ENCODE measurements around the gene ZC3HAV1L.
"Not testable (repeated sequence)": the region's sequence is repeated elsewhere in the genome, so short reads cannot be mapped to it uniquely, and the experiment has no call there.

Gene ZC3HAV1L

DNA sequence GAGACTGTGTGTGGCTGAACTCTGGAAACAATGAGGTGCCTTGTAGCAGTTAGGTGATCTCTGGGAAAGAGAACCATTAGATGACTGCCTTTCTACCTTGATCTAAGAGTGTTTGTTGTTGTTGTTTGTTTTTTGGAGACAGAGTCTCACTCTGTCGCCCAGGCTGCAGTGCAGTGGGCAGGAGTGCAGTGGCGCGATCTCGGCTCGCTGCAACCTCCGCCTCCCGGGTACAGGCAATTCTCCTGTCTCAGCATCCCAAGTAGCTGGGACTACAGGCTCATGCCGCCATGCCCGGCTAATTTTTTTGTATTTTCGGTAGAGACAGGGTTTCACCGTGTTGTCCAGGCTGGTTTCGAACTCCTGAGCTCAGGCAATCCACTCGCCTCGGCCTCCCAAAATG lies 18.8 kb upstream of the ZC3HAV1L start:
- not testable (repeated sequence) for H3K4me3 ChIP-seq (ENCODE audit: low read depth, low read length)

DNA sequence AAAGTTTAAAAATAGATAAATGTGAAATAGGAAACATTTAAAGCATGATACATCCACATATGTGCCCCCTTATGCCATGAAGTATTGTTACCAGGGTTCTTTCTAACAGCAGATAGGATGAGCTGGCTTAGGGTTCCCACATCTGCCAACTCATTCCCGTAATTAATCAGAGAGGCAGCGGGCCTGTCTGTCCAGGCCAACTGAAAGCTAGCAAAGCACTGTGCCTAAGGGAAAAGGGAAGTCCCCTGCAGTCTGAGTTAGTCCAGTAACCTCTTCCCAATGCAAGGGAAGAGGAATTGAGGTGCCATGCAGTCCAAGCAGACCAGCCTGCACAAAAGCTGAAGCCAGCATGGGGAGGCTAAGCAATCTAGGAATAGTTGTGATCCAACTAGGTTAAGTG lies 18.3 kb upstream of the ZC3HAV1L start:
- H3K4me3 ChIP-seq (ENCODE audit: low read depth, low read length) = no peak overlapping the region

DNA sequence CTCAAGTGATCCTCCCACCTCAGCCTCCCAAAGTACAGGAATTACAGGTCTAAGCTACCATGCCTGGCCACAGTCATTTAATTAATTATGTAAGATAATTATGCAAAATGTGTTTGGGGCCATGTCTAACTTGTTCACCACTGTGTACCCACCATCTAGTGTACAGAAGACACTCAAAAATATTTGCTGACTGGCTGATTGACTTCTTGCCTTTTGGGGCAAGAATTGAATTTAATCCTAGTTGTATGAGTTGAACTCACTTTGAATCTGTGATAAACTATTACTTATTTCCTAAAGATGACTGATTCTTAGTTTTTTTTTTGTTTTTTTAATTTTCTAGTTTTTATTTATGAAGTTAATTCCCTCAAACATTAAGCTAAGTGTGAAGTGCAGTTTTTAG lies 15.8 kb upstream of the ZC3HAV1L start:
- no peak overlapping the region for H3K4me3 ChIP-seq (ENCODE audit: low read depth, low read length)

DNA sequence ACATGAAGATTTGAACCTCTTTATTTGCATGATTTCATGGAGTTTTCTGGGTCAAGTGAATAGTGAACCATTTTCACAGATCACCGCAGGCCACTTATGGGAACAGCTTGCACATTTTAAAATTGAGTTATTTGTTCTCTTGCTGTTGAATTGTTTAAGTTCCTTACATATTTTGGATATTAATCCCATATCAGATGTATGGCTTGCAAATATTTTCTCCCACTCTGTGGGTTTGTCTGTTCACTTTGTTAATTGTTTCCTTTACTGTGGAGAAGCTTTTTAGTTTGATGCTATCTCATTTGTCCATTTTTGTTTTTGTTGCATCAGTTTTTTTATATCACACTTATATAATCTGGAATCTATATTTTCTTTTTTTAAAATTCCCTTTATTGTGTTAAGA lies 14.1 kb upstream of the ZC3HAV1L start:
- no peak overlapping the region for H3K4me3 ChIP-seq (ENCODE audit: low read depth, low read length)

DNA sequence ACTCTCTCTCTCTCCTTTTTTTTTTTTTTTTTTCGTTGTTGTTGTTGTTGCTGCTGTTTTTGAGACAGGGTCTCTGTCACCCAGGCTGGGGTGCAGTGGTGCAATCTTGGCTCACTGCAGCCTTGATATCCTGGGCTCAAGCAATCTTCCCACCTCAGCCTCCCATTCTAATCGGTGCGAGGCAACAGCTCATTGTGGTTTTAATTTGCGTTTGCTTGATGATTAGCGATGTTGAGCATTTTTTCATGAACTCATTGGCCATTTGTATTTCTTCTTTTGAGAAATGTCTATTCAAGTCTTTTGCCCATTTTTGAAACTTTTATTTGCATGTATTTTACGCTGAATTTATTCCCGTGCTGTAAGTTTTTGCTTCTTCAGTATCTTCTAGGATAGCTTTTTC lies 13.3 kb upstream of the ZC3HAV1L start:
- H3K4me3 ChIP-seq (ENCODE audit: low read depth, low read length) = no peak overlapping the region

DNA sequence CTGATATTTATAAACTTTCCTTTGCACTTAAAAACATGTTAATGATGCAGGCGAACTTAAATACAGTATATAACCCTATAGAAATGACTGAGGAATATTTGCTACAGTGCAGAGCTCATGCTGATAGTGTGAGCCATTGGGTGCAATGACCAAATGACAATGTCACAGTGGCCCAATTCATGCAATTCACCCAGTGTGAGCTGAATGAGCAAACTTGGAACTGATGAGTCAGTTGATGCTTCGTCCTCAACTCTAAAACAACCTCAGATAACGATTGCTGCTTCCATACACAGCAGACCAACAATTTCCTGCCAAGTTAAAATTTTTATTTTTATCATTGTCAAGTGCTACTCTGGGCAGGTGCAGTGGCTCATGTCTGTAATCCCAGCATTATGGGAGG lies 12.1 kb upstream of the ZC3HAV1L start:
- H3K4me3 ChIP-seq (ENCODE audit: low read depth, low read length) = no peak overlapping the region

DNA sequence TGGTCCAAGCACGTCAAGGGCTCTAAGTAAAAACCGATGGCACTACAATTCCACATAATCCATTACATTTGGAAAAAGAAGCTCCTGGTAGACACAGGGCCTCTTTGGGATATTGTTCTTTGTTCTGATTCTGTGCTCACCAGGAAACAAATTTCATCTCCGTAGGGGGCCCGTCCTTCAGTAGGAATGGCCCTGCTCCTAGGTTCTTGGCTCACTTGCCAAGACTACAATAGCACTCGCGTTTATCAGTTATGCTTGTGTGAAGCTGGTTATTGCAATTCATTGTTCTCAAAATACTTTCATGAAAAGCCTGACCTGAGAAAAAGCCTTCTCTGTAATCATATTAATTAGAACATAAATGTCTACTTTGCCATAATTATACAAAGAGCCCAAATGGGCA lies 10.3 kb upstream of the ZC3HAV1L start:
- H3K4me3 ChIP-seq (ENCODE audit: low read depth, low read length) = no peak overlapping the region

DNA sequence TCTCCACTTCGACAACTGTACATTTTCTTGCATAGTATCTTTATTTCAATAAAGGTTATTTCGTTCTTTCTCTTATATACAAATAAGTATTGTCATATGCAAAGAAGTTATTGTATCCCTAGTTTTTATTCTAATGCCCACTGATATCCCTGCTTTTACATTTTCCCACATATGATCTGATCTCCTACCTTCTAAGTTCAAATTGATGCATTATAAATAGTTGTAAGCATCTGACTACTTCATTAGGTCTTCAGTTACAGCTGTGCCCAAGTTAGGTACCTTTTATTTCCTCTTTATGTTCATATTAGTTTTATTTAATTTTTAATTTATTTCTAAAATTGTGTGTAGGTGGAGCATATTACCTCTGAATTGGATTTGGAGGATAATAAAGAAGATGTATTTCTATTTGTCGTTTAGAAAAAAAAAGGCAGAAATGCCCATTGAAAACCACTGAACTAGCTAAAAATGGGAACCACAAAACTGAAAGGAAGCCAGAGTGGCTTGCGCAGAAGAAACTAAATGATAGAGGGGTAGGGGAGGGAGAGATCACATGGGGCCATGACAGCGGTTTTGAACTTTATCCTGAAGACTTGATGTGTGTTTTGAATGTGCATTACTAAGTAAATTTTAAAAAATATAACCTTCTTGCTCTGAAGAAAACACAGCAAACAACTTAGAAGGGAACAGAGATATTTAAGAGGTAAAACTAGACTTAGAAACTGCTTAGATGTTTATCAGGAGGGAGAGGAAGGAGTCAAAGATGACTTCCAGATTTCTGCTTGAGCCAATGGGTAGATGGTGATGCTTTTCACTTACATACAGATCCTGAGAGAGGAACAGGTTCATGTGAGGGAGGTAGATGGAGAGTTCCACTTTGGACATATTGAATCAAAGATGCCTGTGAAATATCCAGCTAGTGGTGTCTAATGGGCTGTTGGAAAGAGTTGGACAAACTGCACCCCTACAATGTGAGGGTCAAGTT lies 9.3 kb upstream of the ZC3HAV1L start:
- no peak overlapping the region for H3K4me3 ChIP-seq (ENCODE audit: low read depth, low read length)

DNA sequence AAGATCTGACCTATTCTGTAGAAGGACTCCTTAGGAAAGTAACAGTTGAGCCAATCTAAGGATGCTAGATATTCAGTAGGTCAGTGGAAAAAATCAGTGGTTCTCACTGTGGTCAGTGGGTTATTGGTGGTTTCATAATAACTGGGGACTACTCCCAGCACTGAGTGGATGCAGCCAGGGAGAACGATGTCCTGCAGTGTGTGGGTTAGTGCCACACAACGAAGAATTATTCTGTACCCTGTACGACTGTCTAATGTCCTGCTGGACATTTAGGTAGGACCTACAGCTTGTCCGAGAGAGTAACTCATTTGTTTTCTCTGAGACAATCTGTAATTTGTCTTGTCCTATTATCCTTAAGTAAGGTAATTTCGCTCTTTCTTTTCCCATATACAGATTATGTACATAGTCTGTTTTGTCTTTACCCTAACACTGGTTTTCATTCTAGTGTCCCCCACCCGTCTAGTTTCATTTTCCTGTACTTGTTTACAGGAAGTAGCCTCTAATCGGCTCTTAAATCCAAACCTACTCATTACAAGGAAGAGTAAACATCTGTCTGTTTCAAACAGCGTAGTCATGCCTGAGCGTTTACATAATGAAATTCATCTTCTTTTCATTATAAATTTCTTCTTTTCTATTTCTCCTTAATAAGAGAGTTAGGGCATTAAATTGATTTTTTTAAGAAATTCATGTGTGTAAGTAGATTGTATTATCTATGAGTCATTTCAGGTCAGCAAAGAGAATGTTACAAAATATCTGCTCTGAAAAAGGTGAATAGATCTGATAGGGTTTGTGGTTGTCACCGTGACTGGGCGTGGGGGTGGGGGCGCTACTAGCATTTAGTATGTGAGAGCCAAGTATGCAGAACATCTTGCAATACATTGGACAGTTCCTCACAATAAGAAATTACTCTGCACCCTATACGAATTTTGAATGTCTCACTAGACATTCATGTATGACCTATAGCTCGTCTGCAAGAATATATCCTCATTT lies 8.3 kb upstream of the ZC3HAV1L start:
- no peak overlapping the region for H3K4me3 ChIP-seq (ENCODE audit: low read depth, low read length)

DNA sequence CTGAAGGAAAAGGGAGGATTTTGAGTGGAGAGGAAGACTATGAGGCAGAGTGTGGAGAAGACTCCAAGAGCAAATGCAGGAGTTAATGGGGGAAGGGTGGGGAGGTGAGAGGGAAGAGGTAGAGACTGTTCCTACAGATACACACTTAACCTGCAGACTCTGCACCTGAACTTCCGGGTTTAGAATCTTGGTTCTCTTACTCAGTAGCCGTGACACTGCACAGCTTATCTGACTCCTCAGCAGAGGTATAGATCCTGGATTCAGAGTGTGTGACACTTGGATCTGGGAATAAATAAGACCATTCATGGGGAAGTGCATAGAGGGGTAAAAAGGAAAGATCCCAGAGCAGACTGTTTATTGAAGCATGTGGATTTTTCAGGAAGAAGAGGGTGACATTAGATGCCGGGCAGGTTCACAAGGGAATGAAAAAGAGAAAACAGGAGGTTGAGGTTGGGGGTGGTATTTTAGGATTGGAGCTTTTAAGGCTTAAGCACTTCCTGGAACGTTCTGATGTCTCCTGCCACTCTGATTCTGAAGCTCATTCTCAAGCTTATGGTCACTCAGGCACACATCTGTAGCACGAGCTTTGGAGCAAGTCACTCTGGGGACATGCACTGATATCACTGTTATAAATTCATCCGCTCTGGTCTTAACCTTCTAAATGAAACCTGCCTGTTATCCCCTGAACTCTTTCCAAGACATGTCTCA lies 5.7 kb upstream of the ZC3HAV1L start:
- no peak overlapping the region for H3K4me3 ChIP-seq (ENCODE audit: low read depth, low read length)

DNA sequence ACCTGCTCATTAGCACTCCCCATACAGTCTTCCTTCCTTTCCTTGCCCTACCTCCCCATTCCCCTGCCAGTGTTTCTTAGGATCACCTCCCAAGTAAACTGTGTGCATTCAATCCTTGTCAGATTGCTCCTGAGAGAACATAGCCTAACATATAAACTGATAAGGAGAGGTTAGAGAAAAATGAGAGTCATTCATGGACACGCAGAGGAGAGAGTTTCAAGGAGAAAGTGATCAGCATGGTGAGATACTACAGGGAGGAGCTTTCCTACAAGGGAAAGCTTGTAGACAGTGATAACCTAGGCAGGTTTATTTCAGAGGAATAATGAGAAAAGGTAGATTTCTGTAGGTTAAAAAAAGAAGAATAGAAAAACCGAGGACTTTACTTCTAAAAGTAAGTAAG lies 2.8 kb upstream of the ZC3HAV1L start:
- H3K4me3 ChIP-seq (ENCODE audit: low read depth, low read length) = no peak overlapping the region

DNA sequence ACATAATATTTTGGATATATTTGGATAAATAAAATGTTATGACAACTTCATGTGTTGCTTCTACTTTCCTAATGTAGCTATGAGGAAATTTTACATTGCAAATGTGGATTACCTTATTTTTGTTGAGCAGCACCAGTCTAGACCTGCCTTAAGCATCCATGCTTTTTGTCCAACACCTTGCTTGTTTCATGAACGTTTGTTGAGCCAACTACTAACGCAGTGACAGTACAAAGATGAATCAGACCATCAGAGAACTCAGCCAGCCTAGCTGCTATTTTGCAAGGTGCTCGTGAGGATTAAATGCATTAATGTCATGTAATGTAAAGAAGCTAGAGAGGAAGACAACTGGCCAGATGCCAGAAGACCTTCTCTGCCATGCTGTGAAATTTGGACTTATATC lies 1.1 kb upstream of the ZC3HAV1L start:
- no peak overlapping the region for H3K4me3 ChIP-seq (ENCODE audit: low read depth, low read length)

DNA sequence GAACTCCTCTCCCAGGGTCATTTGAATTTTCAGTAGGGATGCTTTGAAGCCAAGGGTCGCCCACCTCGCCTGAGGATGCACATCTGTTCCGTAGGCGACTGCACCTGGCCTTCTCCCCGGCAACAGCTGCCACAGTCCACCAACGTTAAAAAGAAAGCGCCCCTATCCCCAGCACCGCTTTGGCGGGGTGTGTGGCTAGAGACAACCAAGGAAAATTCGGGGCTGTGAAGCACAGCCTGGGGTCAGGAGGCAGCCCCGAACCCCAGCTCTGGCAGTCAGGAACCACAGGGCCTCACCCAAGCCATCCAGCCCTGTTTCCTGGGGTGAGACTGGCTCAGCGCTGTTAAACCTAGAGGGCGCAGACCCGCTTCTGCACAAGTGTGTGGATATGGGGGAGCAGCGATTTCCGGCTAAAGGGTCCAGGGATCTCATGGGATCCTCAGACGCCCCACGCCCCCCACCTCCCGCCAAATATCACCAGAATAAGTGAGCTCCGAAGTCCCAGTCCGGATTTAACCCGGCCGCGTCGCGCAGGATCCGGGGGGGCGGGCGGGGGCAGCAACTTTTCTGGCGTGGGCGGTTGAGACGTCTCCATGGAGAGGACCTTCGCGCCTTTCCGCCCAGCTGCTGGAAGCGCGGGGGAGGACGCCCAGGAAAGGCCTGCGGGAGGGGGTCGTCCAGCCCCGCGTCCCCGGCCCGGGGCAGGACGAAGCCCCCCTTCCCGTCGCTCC lies 822 bp downstream of the ZC3HAV1L start:
- H3K4me3 ChIP-seq (ENCODE audit: low read depth, low read length) = peak overlapping the region; percentile 59

DNA sequence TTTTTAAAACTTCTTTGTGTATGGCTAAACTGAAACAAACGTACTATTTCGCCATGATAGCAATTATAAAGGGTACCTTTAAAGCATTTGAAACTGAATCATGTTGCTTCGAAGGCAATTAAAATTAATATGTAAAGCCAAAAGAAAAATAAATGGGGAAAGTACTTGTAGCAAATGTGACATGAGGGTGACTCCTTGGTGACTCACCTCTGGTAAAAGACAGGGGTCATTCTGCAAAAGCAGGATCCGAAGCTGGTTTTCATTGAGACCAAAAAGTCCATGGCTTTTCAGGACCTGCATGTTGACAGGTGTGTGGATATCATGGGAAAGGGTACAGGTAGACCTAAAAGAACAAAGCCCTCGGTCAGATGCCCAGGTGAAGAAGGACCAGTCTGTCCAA lies 1.5 kb downstream of the ZC3HAV1L start:
- H3K4me3 ChIP-seq (ENCODE audit: low read depth, low read length) = no peak overlapping the region

DNA sequence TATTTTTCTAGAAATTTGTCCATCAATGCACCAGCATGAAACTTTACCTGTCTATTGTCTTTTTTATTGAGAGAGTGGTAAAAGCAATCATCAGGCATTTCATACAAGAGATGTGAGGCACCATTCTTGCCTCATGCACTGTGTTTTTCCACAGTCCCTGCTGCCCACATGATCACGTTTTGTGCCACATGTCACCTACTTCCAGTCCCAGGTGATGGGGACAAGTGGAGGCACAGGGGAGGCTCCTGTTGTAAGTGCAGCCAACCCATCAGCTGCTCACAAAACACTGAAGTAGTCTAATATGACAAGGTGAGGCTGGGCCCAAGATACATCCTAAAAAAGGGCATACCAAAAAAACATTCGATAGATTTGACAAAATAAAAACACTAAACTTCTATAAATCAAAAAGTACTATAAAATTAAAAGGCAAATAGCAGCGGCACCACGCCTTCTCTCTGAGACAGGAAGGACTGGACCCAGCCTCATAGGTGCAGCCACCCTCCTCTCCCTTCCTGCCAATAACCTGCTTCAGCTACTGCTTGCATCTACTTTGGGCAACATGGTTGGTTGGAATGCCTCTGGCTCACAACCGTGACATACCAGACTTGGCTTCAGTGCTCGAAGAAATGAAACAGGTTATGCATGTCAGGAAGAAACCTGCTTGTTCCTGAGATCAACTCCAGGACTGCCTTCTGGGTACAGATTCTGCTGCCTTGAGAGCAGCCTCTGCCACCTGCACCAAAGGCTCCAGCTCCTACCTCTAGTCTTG lies 2.3 kb downstream of the ZC3HAV1L start:
- no peak overlapping the region for H3K4me3 ChIP-seq (ENCODE audit: low read depth, low read length)

DNA sequence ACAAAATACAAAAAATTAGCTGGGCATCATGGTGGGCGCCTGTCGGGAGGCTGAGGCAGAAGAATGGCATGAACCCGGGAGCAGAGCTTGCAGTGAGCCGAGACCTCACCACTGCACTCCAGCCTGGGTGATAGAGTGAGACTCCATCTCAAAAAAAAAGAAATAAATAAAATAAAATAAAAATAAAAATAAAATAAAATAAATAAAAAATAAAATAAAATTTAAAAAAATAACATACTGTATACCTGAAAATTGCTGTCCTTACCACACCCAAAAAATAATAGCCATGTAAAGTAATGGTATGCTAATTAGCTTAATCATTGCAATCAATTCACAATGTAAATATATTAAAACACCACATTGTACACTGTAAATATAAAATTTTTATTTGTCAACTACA lies 3.4 kb downstream of the ZC3HAV1L start:
- no peak overlapping the region for H3K4me3 ChIP-seq (ENCODE audit: low read depth, low read length)

DNA sequence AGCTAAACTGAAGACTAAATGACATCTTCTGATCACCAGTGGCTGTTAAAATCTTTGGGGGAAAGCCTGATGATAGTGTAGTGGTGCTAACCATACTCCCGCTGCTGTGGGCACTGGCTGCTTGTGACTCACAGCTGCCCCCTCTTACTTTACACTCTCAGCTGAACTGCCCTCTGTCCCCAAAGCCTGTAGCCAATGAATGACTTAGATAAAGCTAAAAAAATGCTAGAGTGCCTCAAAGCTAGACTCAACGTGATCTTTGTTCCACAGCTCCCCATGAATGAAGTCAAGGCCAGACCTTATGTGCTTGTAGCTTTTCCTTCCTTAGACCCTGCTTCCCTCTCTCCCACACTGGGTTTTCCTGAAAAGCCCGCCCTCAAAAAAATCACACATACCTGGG lies 6.5 kb downstream of the ZC3HAV1L start:
- H3K4me3 ChIP-seq (ENCODE audit: low read depth, low read length) = no peak overlapping the region

DNA sequence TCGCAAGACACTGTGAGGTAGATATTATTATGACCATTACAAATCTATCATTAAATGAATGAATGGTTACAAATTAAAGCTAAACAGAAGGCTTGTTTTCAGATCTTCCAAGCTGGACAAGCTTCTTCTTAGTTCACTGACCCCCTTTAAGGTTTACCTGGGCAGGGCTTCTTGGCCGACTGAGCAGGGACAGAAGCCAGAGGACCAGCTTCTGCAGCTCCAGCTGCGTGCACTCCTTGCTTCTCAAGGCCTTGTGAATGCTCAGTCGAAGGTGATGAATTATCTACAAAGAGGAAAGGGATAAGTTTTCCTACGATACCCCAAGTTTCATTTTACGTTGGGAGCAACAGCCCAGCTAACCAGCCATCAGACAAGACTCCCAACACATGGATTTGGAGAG lies 9.3 kb downstream of the ZC3HAV1L start:
- H3K4me3 ChIP-seq (ENCODE audit: low read depth, low read length) = no peak overlapping the region

DNA sequence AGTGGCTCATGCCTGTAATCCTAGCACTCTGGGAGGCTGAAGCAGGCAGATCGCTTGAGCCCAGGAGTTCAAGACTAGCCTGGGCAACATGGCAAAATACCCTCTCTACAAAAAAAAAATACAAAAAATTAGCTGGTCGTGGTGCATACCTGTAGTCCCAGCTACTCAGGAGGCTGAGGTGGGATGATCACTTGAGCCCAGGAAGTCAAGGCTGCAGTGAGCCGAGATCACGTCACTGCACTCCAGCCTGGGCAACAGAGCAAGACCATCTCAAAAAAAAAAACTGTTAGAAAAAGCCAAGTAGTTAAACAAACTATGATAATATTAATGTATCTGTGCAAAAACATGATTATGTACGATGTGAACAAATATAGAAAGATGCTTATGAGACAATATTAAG lies 10.0 kb downstream of the ZC3HAV1L start:
- H3K4me3 ChIP-seq (ENCODE audit: low read depth, low read length) = not testable (repeated sequence)

DNA sequence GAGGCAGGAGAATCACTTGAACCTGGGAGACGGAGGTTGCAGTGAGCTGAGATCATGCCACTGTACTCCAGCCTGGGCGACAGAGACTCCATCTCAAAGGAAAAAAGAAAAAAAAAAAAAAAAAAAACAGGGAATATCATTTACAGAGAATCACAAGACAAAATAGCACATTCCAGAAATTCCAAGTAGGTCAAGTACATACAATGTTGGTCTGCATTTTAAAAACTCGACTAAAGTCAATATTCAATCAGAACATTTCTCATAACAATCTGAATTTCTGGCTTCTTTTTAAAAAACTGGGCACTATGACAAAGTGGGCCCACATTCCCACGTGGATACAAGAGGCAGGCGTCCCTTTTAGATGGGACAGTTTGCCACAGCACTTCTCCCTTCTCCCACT lies 12.8 kb downstream of the ZC3HAV1L start:
- no peak overlapping the region for H3K4me3 ChIP-seq (ENCODE audit: low read depth, low read length)
